ENCODE data around the gene PLCG2. TPM values are rescaled to one million over a fixed set of nuclear protein-coding genes. Genes with fewer than 3 reads are reported as not detected.

The PLCG2 gene
- total and polyA plus RNA-seq, 2 of the 8 experiments (the other 6 are each of a cell fraction or from before 2014, with no cell fraction given) = 6.1 to 6.9 TPM

DNA sequence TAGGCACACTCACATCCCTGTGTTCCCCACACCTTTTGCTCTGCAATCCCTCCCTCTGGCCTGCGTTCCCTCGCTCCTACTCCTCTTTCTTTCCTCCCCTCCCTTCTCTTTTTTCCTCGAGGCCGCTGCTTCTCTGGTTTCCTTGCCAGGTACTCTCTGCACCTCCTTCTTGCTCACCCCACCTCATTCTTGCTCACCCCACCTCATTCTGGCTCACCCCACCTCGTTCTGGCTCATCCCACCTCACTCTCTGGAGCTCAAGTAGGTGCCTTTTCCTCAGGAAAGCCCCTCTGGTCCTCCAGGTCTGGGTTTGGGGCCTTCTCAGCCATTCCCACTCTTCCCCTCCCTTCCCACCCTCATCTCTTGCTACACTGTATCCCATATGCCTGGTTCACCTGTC lies 103.5 kb downstream of the PLCG2 start (continued):
- no peak for TF ChIP-seq CHD2 (IDR thresholded peaks at IDR 0.05; ENCODE audit: low read length)
- TF ChIP-seq, protein P1, sequence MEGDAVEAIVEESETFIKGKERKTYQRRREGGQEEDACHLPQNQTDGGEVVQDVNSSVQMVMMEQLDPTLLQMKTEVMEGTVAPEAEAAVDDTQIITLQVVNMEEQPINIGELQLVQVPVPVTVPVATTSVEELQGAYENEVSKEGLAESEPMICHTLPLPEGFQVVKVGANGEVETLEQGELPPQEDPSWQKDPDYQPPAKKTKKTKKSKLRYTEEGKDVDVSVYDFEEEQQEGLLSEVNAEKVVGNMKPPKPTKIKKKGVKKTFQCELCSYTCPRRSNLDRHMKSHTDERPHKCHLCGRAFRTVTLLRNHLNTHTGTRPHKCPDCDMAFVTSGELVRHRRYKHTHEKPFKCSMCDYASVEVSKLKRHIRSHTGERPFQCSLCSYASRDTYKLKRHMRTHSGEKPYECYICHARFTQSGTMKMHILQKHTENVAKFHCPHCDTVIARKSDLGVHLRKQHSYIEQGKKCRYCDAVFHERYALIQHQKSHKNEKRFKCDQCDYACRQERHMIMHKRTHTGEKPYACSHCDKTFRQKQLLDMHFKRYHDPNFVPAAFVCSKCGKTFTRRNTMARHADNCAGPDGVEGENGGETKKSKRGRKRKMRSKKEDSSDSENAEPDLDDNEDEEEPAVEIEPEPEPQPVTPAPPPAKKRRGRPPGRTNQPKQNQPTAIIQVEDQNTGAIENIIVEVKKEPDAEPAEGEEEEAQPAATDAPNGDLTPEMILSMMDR (IDR thresholded peaks at IDR 0.05; ENCODE audit: control extremely low read depth in 1 of 3, insufficient read depth in 1 of 3, low read depth in 1 of 3, low read length in 3 of 3) = no peak
- TF ChIP-seq EGR1 (IDR thresholded peaks at IDR 0.05; ENCODE audit: borderline replicate concordance, low read depth, low read length) = no peak
- TF ChIP-seq CHD1 (IDR thresholded peaks at IDR 0.05; ENCODE audit: low read depth, low read length) = no peak
- no peak for TF ChIP-seq ASH2L (IDR thresholded peaks at IDR 0.05; ENCODE audit: low read length)
- no peak for TF ChIP-seq BACH1 (IDR thresholded peaks at IDR 0.05; ENCODE audit: low read length)
- no peak for TF ChIP-seq SAP30 (IDR thresholded peaks at IDR 0.05; ENCODE audit: insufficient read depth, insufficient replicate concordance, low read length)
- TF ChIP-seq GTF2F1 (IDR thresholded peaks at IDR 0.05; ENCODE audit: borderline replicate concordance, low read depth, low read length) = no peak
